Coronary artery (tissue), 2 donors: ENCODE measurements around the gene ADIRF.
"Not testable (repeated sequence)": the region's sequence is repeated elsewhere in the genome, so short reads cannot be mapped to it uniquely, and the experiment has no call there.

Source experiments
- DNase-seq: peaks from one replicate; pipeline ENCODE4 v3.0.0-alpha.2; 2017; ENCODE audit warnings: low spot score
- H3K27ac ChIP-seq, 2 donors: fragments of 200-600 bp; sonication (generic); one replicate each; pipeline ENCODE4 v1.5.1; 2016 to 2019
- H3K4me3 ChIP-seq: fragments of 200-600 bp; sonication (generic); 2 replicates; pipeline ENCODE4 v1.5.1; 2016; ENCODE audit warnings: mild to moderate bottlenecking, moderate library complexity
- CTCF ChIP-seq: fragments of 200-600 bp; sonication (generic); IDR thresholded peaks from one replicate; pipeline ENCODE4 v1.5.1; 2019; ENCODE audit warnings: antibody characterized with exemption

ADIRF gene

GRCh38 chr10:86946213-86947155, 21.8 kb upstream of the ADIRF start:
- Histone ChIP-seq H3K4me3 (peak overlapping the region; percentile 35), H3K27ac (peak overlapping the region; percentile 8 to 61)
- peak; percentile 72 for DNase-seq
- TF ChIP-seq CTCF = no peak

GRCh38 chr10:86947806-86948205, 20.5 kb upstream of the ADIRF start:
- not testable (repeated sequence) for H3K4me3 ChIP-seq, H3K27ac ChIP-seq, DNase-seq

- peak; percentile 11 for DNase-seq
- Histone ChIP-seq H3K27ac (no peak overlapping the region), H3K4me3 (no peak overlapping the region)
- TF ChIP-seq CTCF = no peak
Observed at GRCh38 chr10:86950349-86950748, 17.9 kb upstream of the ADIRF start.

- no peak for TF ChIP-seq CTCF
- DNase-seq = peak; percentile 19
- Histone ChIP-seq H3K4me3 (no peak overlapping the region), H3K27ac (peak overlapping the region in 1 of 2 donors; percentile 94)
Observed at GRCh38 chr10:86951184-86951761, 17.0 kb upstream of the ADIRF start.

- H3K4me3 ChIP-seq = no peak overlapping the region
- H3K27ac ChIP-seq = peak overlapping the region; percentile 40 to 94
- no peak for TF ChIP-seq CTCF
- peak; percentile 53 for DNase-seq
Observed at GRCh38 chr10:86952106-86952505, 16.2 kb upstream of the ADIRF start.

- H3K4me3 ChIP-seq, DNase-seq: not testable (repeated sequence)
- H3K27ac ChIP-seq = peak overlapping the region in 1 of 2 donors; percentile 94
Observed at GRCh38 chr10:86952697-86953096, 15.6 kb upstream of the ADIRF start.

GRCh38 chr10:86953747-86954680, 14.3 kb upstream of the ADIRF start:
- DNase-seq = peak; percentile 93
- peak overlapping the region; percentile 51 for H3K4me3 ChIP-seq
- no peak for TF ChIP-seq CTCF
- peak overlapping the region; percentile 93 to 94 for H3K27ac ChIP-seq
